Activated T-cell treated with anti-CD3 and anti-CD28 coated beads, Interleukin-2, amount 50 U/mL, for 1 hour (primary cell): ENCODE results near the gene ATF2.

Experiments used
- DNase-seq: peaks from one replicate; pipeline ENCODE4 v3.0.0-alpha.2; 2020

Gene ATF2, protein sequence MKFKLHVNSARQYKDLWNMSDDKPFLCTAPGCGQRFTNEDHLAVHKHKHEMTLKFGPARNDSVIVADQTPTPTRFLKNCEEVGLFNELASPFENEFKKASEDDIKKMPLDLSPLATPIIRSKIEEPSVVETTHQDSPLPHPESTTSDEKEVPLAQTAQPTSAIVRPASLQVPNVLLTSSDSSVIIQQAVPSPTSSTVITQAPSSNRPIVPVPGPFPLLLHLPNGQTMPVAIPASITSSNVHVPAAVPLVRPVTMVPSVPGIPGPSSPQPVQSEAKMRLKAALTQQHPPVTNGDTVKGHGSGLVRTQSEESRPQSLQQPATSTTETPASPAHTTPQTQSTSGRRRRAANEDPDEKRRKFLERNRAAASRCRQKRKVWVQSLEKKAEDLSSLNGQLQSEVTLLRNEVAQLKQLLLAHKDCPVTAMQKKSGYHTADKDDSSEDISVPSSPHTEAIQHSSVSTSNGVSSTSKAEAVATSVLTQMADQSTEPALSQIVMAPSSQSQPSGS

DNA sequence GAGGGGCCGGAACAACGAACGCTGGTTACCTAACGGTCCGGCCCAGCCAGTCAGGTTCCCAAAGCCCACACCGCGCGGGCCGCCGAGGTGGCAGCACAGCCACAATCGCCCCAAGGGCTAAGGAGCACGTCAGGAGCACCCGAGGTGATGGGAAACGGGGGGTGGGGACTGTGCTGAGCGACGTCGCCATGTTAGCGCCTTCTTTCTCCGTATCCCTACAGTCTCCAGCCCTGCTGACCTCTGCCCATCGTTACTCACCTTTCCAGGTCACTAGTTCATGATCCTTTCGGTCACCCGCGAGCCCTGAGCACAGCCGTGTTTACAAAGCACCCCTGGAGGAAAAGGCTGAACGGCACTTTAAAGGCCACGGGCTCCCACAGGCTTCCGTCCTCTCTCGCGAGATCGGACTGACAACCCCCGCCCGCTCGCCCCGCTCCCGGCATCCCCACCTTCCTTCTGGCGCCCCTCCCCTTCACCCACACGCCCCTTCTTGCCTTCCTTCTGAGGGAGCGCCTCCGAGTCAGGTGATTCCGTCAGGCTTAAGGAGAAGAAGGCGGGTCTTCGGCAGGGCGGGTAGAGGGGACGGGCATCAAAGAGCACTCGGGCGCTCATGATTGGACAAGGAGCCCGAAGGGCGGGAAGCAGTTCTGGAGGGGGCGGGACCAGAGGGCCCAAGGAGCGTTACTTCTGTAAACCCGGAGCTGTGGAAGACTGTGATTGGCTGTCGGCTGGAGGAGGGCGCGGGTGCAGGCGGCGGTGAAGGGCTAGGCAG lies at the start of gene ATF2:
Gene ATF2 (minus strand): TSS at position 412 of the 772 bp plus-strand sequence. CDS start 31,760 bp downstream, outside the sequence.
- DNase-seq = peak; percentile 95

DNA sequence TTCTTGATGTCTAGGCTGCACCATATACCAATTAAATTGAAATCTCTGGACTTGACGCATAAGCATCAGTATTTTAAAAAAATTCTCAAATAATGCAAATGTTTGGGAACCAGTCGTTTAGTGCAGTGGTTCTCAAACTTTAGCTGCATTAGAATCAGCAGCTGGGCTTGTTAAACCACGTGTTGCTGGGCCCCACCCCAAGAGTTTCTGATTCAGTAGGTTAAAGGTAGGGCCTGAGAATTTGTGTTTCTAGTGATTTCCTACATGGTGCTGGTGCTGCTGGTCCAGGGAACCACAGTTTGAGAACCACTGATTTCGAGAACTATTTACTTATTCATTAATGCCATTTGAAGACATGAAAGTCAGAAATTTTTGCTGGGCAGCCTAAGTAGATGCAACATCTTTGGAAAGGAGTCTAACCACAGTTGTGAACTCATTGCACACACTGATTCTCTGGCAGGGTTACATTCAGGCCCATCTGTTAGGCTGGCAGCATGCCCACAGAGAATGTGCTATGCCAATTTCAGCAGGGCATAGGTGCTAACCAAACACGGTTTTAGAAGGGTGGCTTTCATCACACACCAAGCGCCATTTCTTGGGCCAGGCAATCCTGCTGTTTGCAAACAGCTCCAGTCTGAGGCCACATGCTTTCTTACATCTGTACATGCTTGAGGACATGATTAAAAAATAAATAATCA lies 39.9 kb upstream of the ATF2 start:
- DNase-seq = no peak

DNA sequence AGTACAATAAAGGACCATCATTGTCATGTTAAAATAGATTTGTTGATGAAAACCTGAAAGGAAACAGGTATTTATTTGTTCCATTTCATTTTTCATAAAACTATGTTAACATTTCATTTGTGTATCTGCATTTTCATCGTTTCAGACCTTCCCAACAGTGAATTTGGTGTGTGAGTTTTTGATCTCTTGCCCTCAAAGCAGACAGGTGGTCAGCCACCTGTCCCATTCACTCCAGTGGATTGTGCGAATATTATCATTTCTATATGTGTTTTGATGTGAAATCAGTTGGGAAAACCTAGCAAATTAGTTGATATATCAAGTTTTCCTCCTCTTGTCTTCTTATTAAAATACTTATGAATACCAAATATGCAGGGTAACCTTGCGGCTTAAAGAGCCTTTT lies 38.9 kb upstream of the ATF2 start:
- no peak for DNase-seq

DNA sequence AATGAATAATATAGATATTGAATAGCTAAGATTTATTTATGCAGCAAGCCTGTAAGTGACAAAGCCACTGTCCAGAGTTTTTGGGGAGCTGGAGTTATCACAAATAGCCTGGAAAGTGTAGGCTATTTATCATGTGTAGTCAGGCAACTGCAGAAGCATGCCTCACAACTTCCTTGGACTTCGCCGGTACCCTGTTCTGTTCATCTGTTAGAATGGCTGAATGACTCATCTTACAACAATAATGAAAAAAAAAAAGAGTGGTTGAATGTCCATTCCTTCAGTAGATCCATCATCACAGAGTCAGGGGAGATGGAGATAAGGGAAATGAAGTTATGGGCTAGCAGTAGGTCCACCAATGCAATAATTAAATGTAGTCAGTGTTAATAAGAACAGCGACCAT lies 37.5 kb upstream of the ATF2 start:
- DNase-seq = no peak

DNA sequence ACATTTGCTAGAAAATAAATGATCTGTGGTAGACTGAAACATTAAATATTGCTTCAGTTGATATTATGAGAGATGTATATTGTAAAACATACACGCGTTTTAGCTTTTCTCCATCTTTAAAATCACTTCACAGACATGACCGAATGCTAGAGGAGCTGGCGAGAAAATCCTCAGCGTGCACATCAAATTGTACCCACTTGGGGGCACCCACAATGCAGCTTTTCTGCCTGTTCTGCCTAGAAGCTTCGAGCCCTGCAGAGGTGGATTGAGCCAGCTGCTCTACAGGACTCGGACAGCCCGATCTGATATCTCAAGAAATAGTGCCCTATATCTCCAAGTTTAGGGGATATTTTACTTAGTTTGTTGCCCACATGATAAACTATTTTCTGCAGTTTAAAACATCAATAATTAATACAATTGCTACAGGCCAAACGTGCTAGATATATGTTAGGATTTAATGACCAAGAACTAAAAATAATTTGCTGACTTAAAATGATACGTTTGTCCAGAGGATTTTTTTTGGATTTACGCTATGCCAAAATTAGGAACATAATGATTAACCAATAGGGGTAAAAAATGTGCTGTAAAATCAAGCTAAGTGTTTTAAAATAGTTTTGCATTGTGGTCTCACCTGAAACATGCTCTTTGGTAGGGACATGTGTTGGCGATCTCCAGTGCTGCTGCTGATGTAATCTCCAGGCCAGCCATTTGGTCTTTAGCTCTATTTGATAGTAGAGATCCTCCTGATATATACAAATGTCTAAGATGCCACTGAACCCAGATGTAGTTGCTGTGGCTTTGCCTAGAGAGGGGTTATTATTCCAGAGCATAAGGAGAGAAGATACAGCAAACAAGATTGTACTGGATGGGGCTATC lies 35.9 kb upstream of the ATF2 start:
- peak; percentile 42 for DNase-seq

DNA sequence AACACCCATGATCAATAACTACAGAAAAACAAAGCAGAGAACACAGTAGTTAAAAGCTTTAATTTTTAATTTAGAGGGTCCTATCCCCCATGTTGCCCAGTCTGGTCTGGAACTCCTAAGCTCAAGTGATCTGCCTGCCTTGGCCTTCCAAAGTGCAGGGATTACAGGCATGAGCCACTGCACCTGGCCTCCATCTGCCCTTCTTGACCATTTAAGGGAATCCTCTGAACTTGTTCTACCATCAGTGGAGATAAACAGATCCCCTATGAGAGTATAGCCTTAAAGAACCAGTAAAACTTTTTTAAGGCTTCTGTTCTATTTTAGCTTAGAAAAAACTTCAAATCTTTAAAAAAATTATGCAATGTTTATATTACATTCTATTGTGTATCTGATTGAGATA lies 27.0 kb upstream of the ATF2 start:
- no peak for DNase-seq

DNA sequence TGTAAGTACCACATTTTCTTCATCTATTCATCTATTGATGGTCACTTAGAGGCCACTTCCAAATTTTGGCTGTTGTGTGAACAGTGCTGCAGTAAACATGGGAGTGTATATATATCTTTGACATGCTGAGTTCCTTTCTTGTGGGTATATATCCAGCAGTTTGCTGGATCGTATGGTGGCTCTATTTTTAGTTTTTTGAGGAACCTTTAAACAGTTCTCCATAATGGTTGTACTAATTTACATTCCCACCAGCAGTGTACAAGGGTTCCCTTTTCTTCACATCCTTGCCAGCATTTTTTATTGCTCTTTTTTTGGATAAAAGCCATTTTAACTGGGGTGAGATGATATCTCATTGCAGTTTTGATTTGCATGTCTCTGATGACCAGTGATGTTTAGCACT lies 20.8 kb upstream of the ATF2 start:
- no peak for DNase-seq

DNA sequence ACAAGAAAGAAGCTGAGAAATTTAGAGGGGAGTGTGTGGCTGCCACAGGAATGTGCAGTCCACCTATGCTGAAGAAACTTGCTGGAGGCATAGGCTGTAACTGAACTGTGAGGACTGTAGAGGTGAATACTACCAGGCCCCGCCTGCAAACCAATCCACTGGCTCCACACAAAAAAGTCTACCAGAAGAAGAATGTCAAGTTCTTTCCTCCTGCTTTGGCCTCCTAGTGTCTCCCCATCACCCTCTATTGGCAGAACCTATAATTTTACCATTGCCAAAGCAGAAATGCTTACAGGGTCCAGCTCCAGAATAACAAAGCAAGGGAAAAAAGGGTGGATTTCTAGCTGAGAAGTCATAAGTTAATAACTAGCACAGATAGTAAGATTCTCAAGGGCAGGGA lies 19.4 kb upstream of the ATF2 start:
- DNase-seq = no peak

DNA sequence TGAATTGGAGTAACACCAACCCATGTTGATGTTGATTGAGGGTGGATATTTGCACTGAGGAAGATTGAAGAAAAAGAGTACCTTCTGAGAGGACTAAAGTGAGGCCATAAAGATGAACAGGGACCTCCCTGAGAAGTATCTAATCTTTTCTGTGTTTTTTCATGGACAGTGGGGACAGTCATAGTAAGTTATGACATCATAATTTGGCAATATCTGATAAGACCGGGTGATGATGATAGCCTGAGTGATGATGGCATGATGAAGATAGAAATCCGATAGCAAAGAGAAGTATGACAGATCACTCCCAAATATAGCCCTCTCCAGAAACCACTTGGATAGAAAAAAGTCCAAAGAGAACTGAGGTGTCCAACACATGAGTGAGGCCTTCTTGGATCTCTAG lies 15.7 kb upstream of the ATF2 start:
- no peak for DNase-seq

DNA sequence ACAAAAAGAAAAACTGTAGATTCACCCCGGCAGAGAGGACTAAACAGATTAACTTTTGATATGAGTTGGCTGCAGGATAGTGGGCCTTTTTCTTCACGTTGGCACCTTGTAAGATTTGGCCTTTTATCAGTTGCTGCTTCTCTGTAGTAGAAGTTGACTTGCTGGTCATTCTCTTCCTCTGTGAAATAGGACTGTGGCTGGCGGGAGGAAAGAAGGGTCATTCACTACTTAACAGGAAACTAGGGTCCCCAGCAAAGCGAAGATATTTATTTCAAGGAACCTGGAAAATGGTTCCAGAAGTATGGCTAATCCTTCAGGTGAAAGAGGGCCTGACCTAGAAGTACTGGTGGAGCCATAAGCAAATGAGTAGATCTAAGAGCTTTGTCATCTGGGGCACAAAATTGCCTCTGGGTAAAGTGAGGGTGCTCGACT lies 13.9 kb upstream of the ATF2 start:
- no peak for DNase-seq

DNA sequence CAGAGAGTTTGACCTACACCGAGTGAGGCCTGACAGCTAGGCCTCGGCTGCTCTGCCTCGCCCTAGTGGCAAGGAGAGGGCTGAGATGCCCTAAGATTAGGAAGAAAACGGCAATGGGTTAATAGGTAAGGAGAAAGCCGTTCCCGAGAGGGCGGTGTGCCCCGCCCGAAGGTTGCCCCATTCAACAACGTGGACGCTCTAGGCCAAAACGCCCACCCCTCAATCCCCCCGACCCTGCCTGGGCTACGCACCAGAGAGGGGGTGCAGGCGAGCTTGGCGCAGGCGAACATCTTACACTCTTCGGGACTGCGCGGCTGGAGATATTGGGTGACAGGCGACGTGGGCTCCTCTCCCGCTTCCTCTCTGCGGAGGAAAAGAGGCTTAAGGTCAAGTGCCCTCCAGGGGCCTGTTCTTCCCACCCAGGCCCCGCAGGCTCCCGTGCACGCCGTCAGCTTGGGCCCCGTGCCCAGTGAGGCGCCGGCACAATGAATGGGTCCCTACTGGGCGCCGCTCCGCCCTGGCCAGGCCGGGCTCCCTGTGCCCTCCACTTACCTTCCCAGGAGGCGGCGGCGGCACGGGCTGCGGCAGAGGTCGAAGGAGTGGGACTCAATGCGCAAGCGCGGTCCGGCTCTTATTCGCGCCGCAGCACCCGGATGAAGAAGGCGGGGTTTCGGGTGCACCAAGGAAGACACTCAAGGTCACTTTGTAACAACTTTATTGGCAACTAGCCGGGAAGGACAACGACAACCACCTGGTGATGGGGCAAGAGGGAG lies 13.3 kb upstream of the ATF2 start, which contains the start of gene ATP5MC3:
Gene ATP5MC3 (minus strand): TSS at position 607 of the 773 bp plus-strand sequence. CDS start 317 bp downstream, at position 290.
- DNase-seq = peak; percentile 92

DNA sequence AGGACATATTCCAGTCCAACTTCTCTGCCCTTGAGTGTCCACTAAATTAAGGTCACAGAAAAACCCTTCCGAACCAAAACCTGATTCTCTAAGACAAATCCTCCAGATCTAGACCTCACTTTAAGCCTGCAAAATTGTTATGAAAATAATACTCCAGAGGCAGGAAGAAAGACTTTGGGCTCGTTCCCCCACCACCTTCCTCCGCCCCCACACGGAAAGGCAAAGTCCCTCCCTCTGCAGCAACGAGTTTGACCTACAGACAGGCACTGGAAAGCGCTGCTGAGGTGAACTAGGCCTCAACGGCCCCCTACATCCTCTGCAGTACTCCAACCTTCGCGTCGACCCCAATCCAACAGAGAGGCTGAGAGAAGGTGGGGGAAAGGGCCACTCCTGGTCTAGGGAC lies 12.7 kb upstream of the ATF2 start:
- no peak for DNase-seq

DNA sequence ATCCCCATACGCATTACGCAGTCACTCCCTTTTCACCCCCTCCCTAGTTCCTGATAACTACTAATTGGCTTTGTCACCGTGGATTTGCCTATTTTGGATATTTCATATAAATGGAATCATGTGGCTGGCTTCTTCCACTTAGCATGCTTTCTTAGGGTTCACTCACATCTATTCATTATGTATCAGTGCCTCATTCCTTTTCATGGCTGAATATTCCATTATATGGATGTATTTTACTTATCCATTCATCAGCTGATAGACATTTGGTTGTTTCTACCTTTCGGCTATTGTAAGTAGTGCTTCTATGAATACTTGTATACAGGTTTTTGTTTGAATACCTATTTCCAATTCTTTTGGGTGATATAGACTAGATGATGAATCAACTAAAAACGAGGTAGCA lies 8.6 kb upstream of the ATF2 start:
- no peak for DNase-seq

DNA sequence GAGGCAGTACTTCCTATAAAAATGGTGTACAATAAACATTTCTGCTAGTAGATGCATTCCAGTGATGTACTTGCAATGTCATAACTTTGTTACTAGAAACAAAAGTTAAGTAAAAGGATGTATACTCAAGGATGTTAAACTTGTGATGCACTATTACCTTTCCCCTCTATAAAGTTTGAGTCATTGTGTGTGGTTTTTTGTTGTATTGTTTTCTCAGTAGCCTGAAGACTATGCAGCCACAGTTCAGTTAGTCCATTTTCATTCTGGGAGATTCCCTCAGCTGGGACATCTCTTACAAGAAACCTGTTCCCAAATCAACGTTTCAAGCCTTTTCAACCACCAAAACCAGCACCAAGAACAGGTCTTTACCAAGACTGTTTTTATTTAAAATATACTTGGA lies 7.9 kb upstream of the ATF2 start:
- no peak for DNase-seq

DNA sequence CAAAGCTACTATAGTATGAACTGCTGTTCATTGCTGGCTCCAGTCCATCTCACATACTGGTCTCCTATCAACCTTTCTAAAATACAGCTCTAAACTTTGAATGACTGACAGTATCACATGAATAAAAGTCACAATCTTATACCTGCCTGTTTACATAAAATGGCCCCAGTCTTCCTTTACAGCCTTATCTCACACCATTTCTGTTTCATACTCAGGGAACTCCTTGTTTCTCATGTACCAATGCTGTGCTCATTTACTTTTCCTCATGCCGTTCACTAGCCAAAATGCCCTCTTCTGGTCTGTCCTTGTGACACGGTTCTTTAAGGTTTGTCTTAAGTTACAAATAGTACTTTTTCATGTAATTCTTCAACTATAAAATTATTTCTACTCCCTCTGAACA lies 7.3 kb upstream of the ATF2 start:
- no peak for DNase-seq

DNA sequence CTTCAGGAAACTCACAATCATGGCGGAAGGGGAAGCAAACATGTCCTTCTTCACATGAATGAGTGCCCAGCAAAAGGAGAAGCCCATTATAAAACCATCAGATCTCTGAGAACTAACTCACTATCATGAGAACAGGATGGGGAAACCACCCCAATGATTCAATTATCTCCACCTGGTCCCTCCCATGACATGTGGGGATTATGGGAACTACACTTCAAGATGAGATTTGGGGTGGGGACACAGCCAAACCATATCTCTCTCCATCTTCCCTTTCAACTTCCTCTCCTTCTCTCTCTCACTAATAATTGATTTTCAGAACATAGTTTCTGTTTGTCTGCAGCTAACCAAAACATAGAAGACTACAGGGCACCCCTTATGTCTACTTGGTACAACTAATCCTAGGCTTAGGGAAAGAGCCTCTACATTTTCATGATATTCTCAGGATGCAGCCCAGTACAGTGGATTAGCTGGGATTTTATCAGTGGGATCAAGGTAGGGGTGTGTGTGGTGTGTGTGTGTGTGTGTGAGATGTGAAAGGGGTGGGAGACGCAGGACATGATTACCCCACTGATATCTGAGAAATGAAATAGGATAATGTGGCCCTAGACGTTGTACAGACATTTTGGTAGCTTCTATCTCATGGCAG lies 2.8 kb upstream of the ATF2 start:
- DNase-seq = no peak

DNA sequence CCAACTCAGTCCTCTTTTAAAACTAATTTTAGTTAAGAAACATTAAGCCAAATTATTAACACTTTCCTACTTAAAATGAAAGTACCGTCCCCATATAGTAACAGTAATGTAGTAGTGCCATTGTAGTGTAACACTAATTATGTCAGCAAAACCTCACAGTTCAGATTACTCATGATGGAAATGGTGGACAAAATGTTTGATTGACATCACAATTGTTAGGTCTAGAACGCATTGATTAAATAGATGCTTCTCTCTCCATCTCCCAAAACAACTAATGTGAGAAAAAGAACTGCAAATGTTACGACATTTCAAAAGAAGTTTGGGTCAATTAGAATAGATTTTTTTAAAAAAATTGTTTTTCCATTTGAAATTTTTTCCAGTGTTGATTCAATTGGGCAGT lies 1.2 kb upstream of the ATF2 start:
- no peak for DNase-seq

DNA sequence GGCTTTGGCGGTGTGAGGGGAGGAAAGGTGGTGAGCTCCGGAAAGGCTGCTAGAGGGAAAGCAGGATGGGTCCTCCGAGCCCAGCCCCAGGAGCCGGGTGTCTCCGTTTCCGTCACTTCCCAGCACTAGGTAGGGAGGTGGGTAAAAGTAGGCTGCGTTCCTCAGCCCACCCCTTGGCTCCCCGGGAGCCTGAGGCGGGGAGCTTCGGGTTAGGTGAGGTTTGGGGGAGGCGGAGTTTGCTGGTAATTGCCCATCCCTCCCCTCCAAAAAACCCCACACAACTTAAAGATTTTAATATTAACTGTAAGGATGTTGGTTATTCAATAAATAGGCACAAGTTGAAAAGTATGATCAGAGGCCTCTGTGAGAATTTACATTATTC lies 552 bp upstream of the ATF2 start:
- no peak for DNase-seq

DNA sequence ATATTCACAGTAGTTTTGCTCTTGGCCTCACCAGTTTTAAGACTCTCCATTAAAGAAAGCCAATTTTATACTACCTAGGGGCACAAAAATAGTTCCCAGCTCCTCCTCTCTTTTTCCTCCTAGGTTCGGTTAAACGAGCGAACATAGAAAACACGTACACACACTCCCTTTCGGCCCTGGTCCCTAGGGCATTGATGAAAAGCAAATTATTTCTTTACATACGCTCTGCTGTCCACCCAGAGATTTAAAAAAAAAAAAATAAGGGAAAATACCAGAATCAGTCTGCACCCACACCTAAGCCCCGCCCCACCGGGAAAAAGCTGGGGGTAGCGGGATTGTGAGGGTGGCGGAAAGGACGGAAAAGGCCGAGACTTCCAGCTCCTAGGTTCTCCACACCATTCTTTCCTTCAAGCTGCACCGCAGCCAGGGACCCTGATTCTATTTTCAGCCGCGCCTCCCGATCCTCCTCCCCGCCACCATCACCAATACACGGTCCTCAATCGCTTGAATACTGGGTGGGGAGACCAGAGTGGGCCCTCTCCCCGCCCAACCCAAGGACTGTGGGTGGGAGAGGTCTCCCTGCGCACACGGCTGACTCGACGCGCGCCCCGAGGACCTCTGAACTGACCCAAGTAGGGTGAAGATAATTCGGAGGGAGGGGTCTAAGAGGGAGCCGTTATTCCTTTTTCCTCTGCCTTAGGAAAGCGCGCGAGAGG lies 769 bp downstream of the ATF2 start:
- no peak for DNase-seq

DNA sequence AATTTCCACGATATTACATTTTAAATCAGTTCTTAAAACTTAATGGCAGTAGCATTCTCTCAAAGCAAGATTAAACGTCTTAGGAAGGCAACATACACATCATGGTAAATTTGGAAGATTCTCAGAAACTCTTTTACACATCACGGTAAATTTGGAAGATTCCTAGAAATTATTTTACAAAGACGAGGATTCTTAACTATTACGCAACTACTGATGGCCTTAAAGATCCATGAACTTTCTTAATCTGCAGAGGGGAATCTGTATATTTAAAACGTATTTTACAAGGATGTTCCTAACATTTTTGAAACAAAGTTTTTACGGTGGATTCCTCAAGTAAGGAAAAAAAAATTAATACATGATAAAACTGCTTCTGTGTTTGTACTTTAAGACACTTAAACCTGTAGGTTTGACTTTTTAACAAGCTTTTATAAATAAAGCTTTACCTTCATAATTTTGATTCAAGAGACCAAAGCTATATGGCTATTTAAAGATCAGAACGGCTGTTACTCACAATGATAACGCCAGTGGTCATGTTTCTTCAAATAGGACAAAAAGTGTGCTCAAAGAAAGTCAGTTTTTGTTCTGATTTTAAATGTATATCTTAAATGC lies 1.7 kb downstream of the ATF2 start:
- DNase-seq = no peak
